Cardiac fibroblast (primary cell): Measurements from ENCODE around the gene SPN.

Experiments
- DNase-seq, 2 donors: peaks; one replicate each; pipeline versions ENCODE4 v3.0.0 to v3.0.0-alpha.2; 2010; ENCODE audit warnings: low read depth in 2 of 2
- H3K4me3 ChIP-seq, 2 donors: replicated peaks in 1 of 2; 1 replicate in 1 of 2; 2 replicates in 1 of 2; pipeline ENCODE4 v1.5.1; 2011; ENCODE audit warnings: low read depth in 2 of 2, low read length in 2 of 2, mild to moderate bottlenecking in 2 of 2, moderate library complexity in 1 of 2
- TF ChIP-seq, protein P1 (sequence below): IDR thresholded peaks from one replicate; pipeline ENCODE4 v1.5.1; 2011; ENCODE audit warnings: low read depth, mild to moderate bottlenecking, low read length, inconsistent platforms

The SPN gene

DNA sequence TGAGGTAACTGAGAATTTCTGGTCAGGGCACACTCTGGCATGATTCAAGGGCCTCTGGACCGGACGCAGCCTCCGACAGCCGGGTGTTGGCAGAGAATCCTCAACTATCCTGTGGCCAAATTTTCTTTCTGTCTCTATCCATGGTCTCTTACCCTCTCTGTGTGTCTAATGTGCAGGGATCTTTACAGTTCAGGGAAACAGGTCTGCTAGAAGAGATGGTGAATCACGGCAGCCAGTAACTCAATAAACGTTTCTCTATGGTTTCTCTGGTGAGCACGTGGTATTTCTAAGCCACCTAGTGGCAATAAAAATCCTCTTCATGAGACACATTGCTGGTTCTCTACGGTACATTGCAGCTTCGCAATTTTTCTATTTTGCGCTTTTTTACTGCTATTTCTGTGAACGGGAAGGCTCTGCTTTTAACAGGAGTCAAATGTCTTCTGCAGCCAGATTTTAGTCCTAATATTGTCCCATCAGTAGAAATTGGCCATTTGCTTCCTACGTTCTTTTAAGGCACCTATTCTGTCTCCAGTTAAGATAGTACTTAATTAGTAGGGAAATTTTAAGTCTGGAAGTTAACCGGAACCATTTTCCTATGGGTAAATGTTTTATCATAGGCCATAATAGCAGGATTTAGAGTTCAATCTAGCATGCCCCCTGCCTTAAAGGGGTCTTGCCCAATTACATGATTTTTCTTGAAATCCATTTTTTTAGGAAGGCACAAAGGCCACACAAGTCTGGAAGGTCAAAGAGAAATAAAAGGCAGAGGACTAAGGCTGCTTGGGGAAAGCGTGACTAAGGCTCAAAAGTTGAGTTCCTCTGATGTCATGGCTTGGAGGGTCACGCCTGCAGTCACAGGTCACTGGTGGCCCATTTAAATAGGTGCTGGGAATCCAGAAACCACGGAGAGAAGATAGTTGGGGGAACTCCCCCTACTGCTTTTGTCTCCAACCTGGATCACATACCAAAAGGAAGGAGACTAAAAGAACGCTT lies 47.5 kb downstream of the SPN start:
- no peak overlapping the region for H3K4me3 ChIP-seq
- TF ChIP-seq, protein P1, sequence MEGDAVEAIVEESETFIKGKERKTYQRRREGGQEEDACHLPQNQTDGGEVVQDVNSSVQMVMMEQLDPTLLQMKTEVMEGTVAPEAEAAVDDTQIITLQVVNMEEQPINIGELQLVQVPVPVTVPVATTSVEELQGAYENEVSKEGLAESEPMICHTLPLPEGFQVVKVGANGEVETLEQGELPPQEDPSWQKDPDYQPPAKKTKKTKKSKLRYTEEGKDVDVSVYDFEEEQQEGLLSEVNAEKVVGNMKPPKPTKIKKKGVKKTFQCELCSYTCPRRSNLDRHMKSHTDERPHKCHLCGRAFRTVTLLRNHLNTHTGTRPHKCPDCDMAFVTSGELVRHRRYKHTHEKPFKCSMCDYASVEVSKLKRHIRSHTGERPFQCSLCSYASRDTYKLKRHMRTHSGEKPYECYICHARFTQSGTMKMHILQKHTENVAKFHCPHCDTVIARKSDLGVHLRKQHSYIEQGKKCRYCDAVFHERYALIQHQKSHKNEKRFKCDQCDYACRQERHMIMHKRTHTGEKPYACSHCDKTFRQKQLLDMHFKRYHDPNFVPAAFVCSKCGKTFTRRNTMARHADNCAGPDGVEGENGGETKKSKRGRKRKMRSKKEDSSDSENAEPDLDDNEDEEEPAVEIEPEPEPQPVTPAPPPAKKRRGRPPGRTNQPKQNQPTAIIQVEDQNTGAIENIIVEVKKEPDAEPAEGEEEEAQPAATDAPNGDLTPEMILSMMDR = peak; percentile 59
- DNase-seq = peak; percentile 76 to 82

DNA sequence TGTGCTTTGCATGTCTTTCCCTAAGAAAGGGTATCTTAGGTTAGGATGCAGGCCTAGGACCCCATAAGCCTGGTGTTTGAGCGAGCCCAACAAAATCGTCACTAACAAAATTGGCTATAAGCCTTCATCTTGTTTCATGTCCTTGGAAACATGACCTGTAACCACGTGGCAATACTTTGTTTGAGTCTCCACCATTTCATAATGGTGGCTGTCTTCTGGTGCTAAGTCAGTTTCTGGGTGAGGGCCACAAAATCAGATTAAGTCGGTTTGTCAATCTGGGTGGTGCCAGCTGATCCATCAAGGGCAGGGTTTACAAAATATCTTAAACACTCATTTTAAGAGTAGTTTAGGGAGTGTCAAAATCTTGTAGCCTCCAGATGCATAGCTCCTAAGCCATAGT lies 49.8 kb downstream of the SPN start:
- TF ChIP-seq, protein P1 = no peak

DNA sequence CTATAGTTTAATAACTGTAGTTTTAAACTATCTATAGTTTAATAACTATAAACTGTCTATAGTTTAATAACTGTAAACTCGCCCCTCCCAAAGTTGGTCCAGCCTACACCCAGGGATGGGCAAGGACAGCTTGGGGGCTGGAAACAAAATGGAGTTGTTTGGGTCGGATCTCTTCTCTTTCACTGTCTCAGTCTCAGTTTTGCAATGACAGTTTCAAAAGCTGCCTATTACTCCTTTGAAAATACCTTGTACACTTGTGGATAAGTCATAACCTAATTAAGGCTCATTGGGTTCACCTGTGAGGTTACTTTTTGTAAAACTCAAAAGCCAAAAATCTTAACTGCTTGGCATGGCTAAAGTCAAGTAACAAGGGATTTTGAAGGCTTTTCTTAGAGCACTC lies 51.3 kb downstream of the SPN start:
- no peak overlapping the region for H3K4me3 ChIP-seq
- DNase-seq = no peak
- TF ChIP-seq, protein P1 = no peak

More for the DNA sequence above, 49.8 kb downstream of the SPN start:
- DNase-seq = no peak
- H3K4me3 ChIP-seq = no peak overlapping the region

DNA sequence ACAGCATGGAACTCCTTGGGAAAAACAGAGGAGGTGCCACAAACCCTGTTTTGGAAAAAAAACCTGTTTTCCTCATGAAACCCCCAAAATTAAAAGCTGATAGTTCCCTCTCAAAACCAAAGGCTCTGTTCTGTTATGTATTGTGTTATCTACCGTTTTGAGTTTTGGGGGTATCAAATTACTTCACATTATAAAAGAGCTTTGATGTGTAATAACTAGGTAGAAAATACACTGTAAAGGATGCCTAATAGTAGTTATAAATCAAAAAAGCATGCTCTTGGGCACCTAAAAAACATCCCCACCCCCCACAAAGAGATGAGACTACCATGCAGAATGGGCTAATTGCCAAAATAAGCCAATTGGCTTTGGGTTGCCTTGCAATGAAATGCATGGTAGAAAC lies 51.9 kb downstream of the SPN start:
- no peak overlapping the region for H3K4me3 ChIP-seq
- TF ChIP-seq, protein P1 = no peak
- DNase-seq = no peak

DNA sequence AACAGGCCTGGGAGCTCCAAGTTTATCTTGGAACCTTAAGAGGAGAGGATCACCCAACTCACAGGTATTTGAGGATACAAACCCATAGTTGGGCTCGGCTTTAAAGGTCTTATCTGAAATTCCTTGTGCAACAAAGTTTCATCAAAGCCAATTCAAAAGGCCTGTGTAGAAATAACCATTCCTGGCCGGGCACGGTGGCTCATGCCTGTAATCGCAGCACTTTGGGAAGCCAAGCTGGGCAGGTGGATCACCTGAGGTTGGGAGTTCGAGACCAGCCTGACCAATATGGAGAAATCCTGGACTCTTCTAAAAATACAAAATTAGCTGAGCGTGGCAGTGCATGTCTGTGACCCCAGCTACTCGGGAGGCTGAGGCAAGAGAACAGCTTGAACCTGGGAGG lies 54.1 kb downstream of the SPN start:
- H3K4me3 ChIP-seq = no peak overlapping the region
- TF ChIP-seq, protein P1 = no peak
- DNase-seq = no peak

DNA sequence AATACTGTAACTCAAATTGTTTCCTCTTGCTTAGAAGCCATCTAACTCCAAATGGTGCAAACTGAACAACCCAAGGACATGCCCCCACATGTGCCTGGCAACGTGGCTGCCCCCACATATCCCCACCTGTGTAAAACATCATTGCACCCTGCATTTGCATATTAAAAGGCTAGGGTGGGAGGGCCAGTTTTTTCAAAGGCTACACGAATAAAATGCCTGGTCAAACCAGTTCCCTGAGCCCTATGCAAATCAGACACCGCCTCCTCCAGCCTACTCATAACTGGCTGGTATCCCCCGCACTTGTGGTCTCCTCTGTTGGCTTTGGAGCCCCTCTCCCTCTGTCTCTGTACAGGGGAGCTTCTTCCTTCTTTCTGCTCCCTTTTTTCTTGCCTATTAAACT lies 56.0 kb downstream of the SPN start:
- no peak overlapping the region for H3K4me3 ChIP-seq
- DNase-seq = no peak
- TF ChIP-seq, protein P1 = no peak
